Common myeloid progenitor, CD34-positive (primary cell): ENCODE data around the gene GPRC5C.
A peak's percentile ranks its signal among the peaks of the same experiment; 100 is the strongest.

Experiments
- CTCF ChIA-PET: fragments of 350-600 bp; sonication (Branson Sonifier 250); formaldehyde crosslinking; loops from one replicate; lab custom pipeline; 2021; ENCODE audit warnings: antibody characterized with exemption; lab: Charles Lee
- POLR2A ChIA-PET: fragments of 350-600 bp; sonication (Branson Sonifier 250); formaldehyde crosslinking; loops from one replicate; lab custom pipeline; 2021; ENCODE audit warnings: antibody characterized with exemption; lab: Charles Lee
- DNase-seq, 3 donors: peaks; one replicate each; pipeline versions ENCODE4 v3.0.0 to v3.0.0-alpha.2; 2013
- H3K27ac ChIP-seq, 2 experiments: 1 replicate in 1 of 2; 2 replicates in 1 of 2; pipeline ENCODE4 v1.7.0; 2013; ENCODE audit warnings: inconsistent platforms in 2 of 2, low read length in 2 of 2, mild to moderate bottlenecking in 2 of 2, low read depth in 1 of 2, moderate library complexity in 1 of 2; ENCODE audit not compliant: severe bottlenecking in 2 of 2, insufficient read depth in 1 of 2, poor library complexity in 1 of 2
- H3K27me3 ChIP-seq, 5 experiments: replicated peaks in 2 of 5; 1 replicate in 3 of 5; 2 replicates in 2 of 5; pipeline versions ENCODE4 v1.6.1 to v1.7.0; 2013; ENCODE audit warnings: low read length in 4 of 5, mild to moderate bottlenecking in 2 of 5, moderate library complexity in 2 of 5, inconsistent platforms in 1 of 5; ENCODE audit not compliant: insufficient read depth in 5 of 5, control insufficient read depth in 4 of 5
- H3K36me3 ChIP-seq, 4 experiments: 1 replicate in 2 of 4; 2 replicates in 2 of 4; pipeline versions ENCODE4 v1.6.1 to v1.7.0; 2013; ENCODE audit warnings: low read length in 3 of 4, control low read depth in 1 of 4, mild to moderate bottlenecking in 1 of 4; ENCODE audit not compliant: control insufficient read depth in 4 of 4, insufficient read depth in 4 of 4
- H3K4me1 ChIP-seq, 4 experiments: 1 replicate in 3 of 4; 2 replicates in 1 of 4; pipeline versions ENCODE4 v1.6.1 to v1.7.1; 2013; ENCODE audit warnings: low read length in 3 of 4, mild to moderate bottlenecking in 3 of 4, control low read depth in 1 of 4, inconsistent platforms in 1 of 4, moderate library complexity in 1 of 4; ENCODE audit not compliant: control insufficient read depth in 4 of 4, insufficient read depth in 4 of 4; ENCODE audit errors: control extremely low read depth in 1 of 4
- H3K4me3 ChIP-seq, 7 experiments: 1 replicate in 4 of 7; 2 replicates in 3 of 7; pipeline versions ENCODE4 v1.5.1 to v1.7.0; 2013; ENCODE audit warnings: mild to moderate bottlenecking in 7 of 7, low read length in 6 of 7, moderate library complexity in 6 of 7, inconsistent platforms in 2 of 7, low read depth in 2 of 7, control low read depth in 1 of 7; ENCODE audit not compliant: insufficient read depth in 4 of 7, control insufficient read depth in 1 of 7; ENCODE audit errors: extremely low read depth in 1 of 7
- H3K9me3 ChIP-seq, 5 experiments: 1 replicate in 4 of 5; 2 replicates in 1 of 5; pipeline versions ENCODE4 v1.6.1 to v1.7.1; 2013; ENCODE audit warnings: low read length in 4 of 5, mild to moderate bottlenecking in 2 of 5, inconsistent platforms in 1 of 5, low read depth in 1 of 5, moderate library complexity in 1 of 5; ENCODE audit not compliant: control insufficient read depth in 4 of 5, insufficient read depth in 2 of 5; ENCODE audit errors: control extremely low read depth in 1 of 5
- WGBS: methylation state at CpG from one replicate; pipeline ENCODE4 v1.1.5; 2013; ENCODE audit not compliant: insufficient coverage; 5-methylcytosine and 5-hydroxymethylcytosine counted together

The GPRC5C gene

DNA sequence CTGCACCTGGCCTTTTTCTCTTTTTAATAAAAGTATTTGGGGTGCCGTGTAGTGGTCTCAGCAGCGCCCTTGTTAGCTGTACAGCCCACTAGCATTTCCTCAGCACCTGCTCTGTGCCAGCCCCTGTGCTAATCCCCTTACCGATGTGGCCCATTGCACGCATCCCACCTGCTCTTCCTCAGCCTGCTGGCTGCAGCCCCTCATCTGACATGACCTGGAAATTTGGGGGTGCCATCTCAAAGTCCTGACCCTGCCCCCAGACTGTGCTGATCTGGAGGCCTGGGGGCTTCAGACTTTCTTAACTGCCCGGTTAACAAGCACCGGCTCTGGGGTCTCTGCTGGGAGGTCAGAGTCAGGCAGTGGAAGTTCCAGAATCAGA is 10.4 kb downstream of the GPRC5C start:
- peak overlapping the region in 1 of 7 experiments; percentile 69 for H3K4me3 ChIP-seq
- CTCF ChIA-PET = interaction anchor here (0.6 to 7.6 kb wide), 2 partner anchors 14 to 91 kb away, joined by 3 to 63 read pairs; no protein-coding TSS in a partner anchor
- 71% methylated on average over 3 of the region's 6 CpGs for WGBS

GRCh38 chr17:74442670-74443515 is 11.0 kb downstream of the GPRC5C start:
- H3K36me3 ChIP-seq = no peaks in the 10 kb centered on the region
- peak; percentile 82 to 87 (median 86) for DNase-seq

More for the DNA sequence above, 10.4 kb downstream of the GPRC5C start:
- H3K36me3 ChIP-seq = no peaks in the 10 kb centered on the region
- H3K27ac ChIP-seq = peak overlapping the region in 1 of 2 experiments; percentile 82
- H3K4me1 ChIP-seq = peaks cover 0 to 63% (median 43%) of the 10 kb centered on the region in 4 experiments
- peaks cover 0 to 18% (median 5%) of the 10 kb centered on the region in 5 experiments for H3K9me3 ChIP-seq
- H3K27me3 ChIP-seq = no peaks in the 10 kb centered on the region
- DNase-seq = no peak
- POLR2A ChIA-PET = interaction anchor here (0.7 kb wide), 1 partner anchor 83 kb away, joined by 7 read pairs; no protein-coding TSS in a partner anchor

DNA sequence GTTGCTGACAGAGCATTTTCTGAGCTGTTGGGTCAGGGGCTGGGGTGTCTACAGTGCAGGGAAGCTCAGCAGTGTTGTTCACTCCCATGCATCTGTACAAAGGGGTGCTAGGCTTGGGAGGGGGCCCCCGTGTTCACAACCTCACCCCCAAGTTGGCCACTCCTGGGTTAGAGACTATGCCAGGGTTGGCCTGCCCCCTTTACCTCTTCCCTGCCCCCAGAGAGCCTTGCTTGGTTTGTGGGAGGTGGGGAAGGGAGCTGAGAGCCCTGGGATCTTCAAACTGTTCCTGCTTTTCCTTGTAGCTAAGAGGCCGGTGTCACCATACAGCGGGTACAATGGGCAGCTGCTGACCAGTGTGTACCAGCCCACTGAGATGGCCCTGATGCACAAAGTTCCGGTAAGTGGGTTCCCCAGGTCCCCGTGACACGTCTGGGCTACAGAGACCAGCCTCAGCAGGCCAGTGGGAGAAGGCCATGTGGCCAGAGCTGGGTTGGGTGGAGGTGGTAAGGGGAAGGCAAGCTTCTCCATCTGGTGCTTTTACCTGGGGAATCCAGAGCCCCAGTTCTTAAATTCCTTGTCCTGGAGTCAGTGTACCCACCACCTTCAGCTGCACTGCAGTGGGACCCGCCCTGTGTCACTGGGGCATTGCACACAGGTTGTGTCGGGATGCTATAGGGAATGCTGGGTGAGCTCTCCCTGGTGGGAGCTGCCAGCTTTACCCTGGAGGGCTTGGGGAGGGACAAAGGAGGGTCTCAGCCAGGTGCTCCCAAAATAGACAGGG is 11.8 kb downstream of the GPRC5C start:
- CTCF ChIA-PET = interaction anchor here (0.9 to 7.6 kb wide), 8 partner anchors 9 to 204 kb away, joined by 3 to 63 read pairs (median 6); no protein-coding TSS in a partner anchor
- H3K36me3 ChIP-seq = no peaks in the 10 kb centered on the region
- H3K4me3 ChIP-seq = peak overlapping the region in 4 of 7 experiments; percentile 41 to 69 (median 55)
- peaks cover 0 to 69% (median 47%) of the 10 kb centered on the region in 4 experiments for H3K4me1 ChIP-seq
- no peaks in the 10 kb centered on the region for H3K27me3 ChIP-seq
- WGBS = 100% methylated on average over 1 of the region's 8 CpGs
- peaks cover 0 to 10% (median under 1%) of the 10 kb centered on the region in 5 experiments for H3K9me3 ChIP-seq
- H3K27ac ChIP-seq = peak overlapping the region in 1 of 2 experiments; percentile 82
- DNase-seq = no peak
- POLR2A ChIA-PET = interaction anchor here (1.1 kb wide), 1 partner anchor 23 kb away, joined by 3 read pairs; the partner anchor contains the start of gene CD300A

More at GRCh38 chr17:74442670-74443515, 11.0 kb downstream of the GPRC5C start:
- ChIA-PET CTCF (interaction anchor here (1.0 to 7.6 kb wide), 5 partner anchors 8 to 205 kb away, joined by 5 to 63 read pairs (median 12); no protein-coding TSS in a partner anchor), POLR2A (interaction anchor here (1.1 kb wide), 1 partner anchor 23 kb away, joined by 3 read pairs; the partner anchor contains the start of gene CD300A)
- H3K27ac ChIP-seq = peak overlapping the region in 1 of 2 experiments; percentile 82
- peak overlapping the region in 5 of 7 experiments; percentile 34 to 69 (median 51) for H3K4me3 ChIP-seq
- H3K4me1 ChIP-seq = peaks cover 0 to 69% (median 47%) of the 10 kb centered on the region in 4 experiments
- peaks cover 0 to 15% (median 5%) of the 10 kb centered on the region in 5 experiments for H3K9me3 ChIP-seq
- H3K27me3 ChIP-seq = no peaks in the 10 kb centered on the region
- 7% methylated on average over 21 of the region's 28 CpGs for WGBS

- POLR2A ChIA-PET = interaction anchor here (1.1 kb wide), 1 partner anchor 22 kb away, joined by 3 read pairs; the partner anchor contains the start of gene CD300A
- H3K36me3 ChIP-seq = no peaks in the 10 kb centered on the region
- H3K9me3 ChIP-seq = peaks cover 0 to 3% (median 0%) of the 10 kb centered on the region in 5 experiments
- no peak overlapping the region for H3K4me3 ChIP-seq
- 87% methylated on average over 5 of the region's 12 CpGs for WGBS
- H3K4me1 ChIP-seq = peaks cover 0 to 67% (median 47%) of the 10 kb centered on the region in 4 experiments
- no peaks in the 10 kb centered on the region for H3K27me3 ChIP-seq
- no peak overlapping the region for H3K27ac ChIP-seq
- CTCF ChIA-PET = interaction anchor here (0.9 to 7.6 kb wide), 8 partner anchors 9 to 203 kb away, joined by 3 to 63 read pairs (median 5); no protein-coding TSS in a partner anchor
- DNase-seq = no peak
Measured at GRCh38 chr17:74444406-74444805, 12.5 kb downstream of the GPRC5C start.

- H3K27me3 ChIP-seq = no peaks in the 10 kb centered on the region
- 100% methylated on average over 1 of the region's 7 CpGs for WGBS
Measured at GRCh38 chr17:74445158-74445557, 13.3 kb downstream of the GPRC5C start.

More at GRCh38 chr17:74445158-74445557, 13.3 kb downstream of the GPRC5C start:
- Histone ChIP-seq H3K9me3 (no peaks in the 10 kb centered on the region), H3K36me3 (no peaks in the 10 kb centered on the region), H3K4me1 (peaks cover 0 to 60% (median 43%) of the 10 kb centered on the region in 4 experiments), H3K27ac (no peak overlapping the region), H3K4me3 (no peak overlapping the region)
- ChIA-PET CTCF (interaction anchor here (0.7 to 7.6 kb wide), 7 partner anchors 10 to 83 kb away, joined by 3 to 63 read pairs (median 4); no protein-coding TSS in a partner anchor), POLR2A (no interaction called here)
- no peak for DNase-seq
